SK-N-SH (cell line): ENCODE data around the gene SVBP. TPM values are rescaled to one million over a fixed set of nuclear protein-coding genes. Genes with fewer than 3 reads are reported as not detected.

Experiments
- CTCF ChIA-PET: fragments of 300-600, 350-600 bp; formaldehyde crosslinking; extraction: SDS; loops from one replicate; lab custom pipeline; 2021; lab: Yijun Ruan, JAX
- POLR2A ChIA-PET: fragments of 350-600 bp; sonication (Branson Sonifier 250); formaldehyde crosslinking; extraction: SDS; loops from one replicate; lab custom pipeline; 2020; ENCODE audit warnings: antibody characterized with exemption, inconsistent platforms; lab: Yijun Ruan, JAX
- DNase-seq: peaks from one replicate; pipeline ENCODE4 v3.0.0; 2012
- H2AFZ ChIP-seq: fragments of 200-600 bp; sonication (generic); 2 replicates; pipeline ENCODE4 v1.8.1; 2016; ENCODE audit warnings: antibody characterized with exemption, mild to moderate bottlenecking, low read depth
- H3F3A ChIP-seq: fragments of 200-600 bp; sonication (generic); replicated peaks from 2 replicates; pipeline ENCODE3; 2016; ENCODE audit warnings: antibody characterized with exemption, mild to moderate bottlenecking; ENCODE audit not compliant: insufficient read depth
- H3K27ac ChIP-seq, 2 experiments: fragments of 200-500 bp in 1 of 2; fragments of 200-600 bp in 1 of 2; sonication (Bioruptor generic) in 1 of 2; sonication (generic), shearing (Covaris generic) in 1 of 2; 2 replicates each; pipeline versions ENCODE4 v1.5.1 to v1.6.1; 2014 to 2016; ENCODE audit warnings: low read depth in 2 of 2, inconsistent platforms in 1 of 2, low read length in 1 of 2, mild to moderate bottlenecking in 1 of 2, mixed read lengths in 1 of 2
- H3K27me3 ChIP-seq: fragments of 200-600 bp; sonication (generic), shearing (Covaris generic); 2 replicates; pipeline ENCODE4 v1.6.1; 2016; ENCODE audit warnings: mixed run types; ENCODE audit not compliant: insufficient read depth
- H3K36me3 ChIP-seq, 2 experiments: fragments of 200-500 bp in 1 of 2; fragments of 200-600 bp in 1 of 2; sonication (Bioruptor generic) in 1 of 2; sonication (generic) in 1 of 2; replicated peaks in 1 of 2; 2 replicates each; pipeline versions ENCODE3 to v1.5.1; 2014 to 2016; ENCODE audit warnings: low read length in 1 of 2, mild to moderate bottlenecking in 1 of 2; ENCODE audit not compliant: insufficient read depth in 2 of 2, control insufficient read depth in 1 of 2
- H3K4me1 ChIP-seq, 2 experiments: fragments of 200-500 bp in 1 of 2; fragments of 200-600 bp in 1 of 2; sonication (Bioruptor generic) in 1 of 2; sonication (generic), shearing (Covaris generic) in 1 of 2; 2 replicates each; pipeline versions ENCODE4 v1.5.1 to v1.6.1; 2014 to 2016; ENCODE audit warnings: low read depth in 1 of 2, low read length in 1 of 2, mixed run types in 1 of 2; ENCODE audit not compliant: insufficient read depth in 2 of 2, control insufficient read depth in 1 of 2
- H3K4me2 ChIP-seq: fragments of 200-600 bp; sonication (generic), shearing (Covaris generic); 2 replicates; pipeline ENCODE4 v1.6.1; 2017; ENCODE audit warnings: mixed run types
- H3K4me3 ChIP-seq, 2 experiments: fragments of 200-500 bp in 1 of 2; fragments of 200-600 bp in 1 of 2; sonication (Bioruptor generic) in 1 of 2; sonication (generic), shearing (Covaris generic) in 1 of 2; 2 replicates each; pipeline versions ENCODE4 v1.5.1 to v1.8.1; 2014 to 2016; ENCODE audit warnings: low read depth in 2 of 2, inconsistent platforms in 1 of 2, low read length in 1 of 2, mild to moderate bottlenecking in 1 of 2, mixed read lengths in 1 of 2, moderate library complexity in 1 of 2
- H3K79me2 ChIP-seq: fragments of 200-600 bp; sonication (generic); 2 replicates; pipeline ENCODE4 v1.8.1; 2017; ENCODE audit warnings: mild to moderate bottlenecking; ENCODE audit not compliant: insufficient read depth
- H3K9ac ChIP-seq: fragments of 200-600 bp; sonication (generic); 2 replicates; pipeline ENCODE4 v1.6.1; 2017; ENCODE audit warnings: mixed run types
- H3K9me2 ChIP-seq: fragments of 200-600 bp; sonication (generic); 2 replicates; pipeline ENCODE4 v1.6.1; 2017; ENCODE audit warnings: mixed run types
- H3K9me3 ChIP-seq: fragments of 200-600 bp; sonication (generic); 2 replicates; pipeline ENCODE4 v1.6.1; 2017; ENCODE audit warnings: mixed run types, mild to moderate bottlenecking, moderate library complexity
- H4K20me1 ChIP-seq: fragments of 200-600 bp; sonication (generic); 2 replicates; pipeline ENCODE4 v1.6.1; 2017; ENCODE audit warnings: mild to moderate bottlenecking, mixed run types; ENCODE audit not compliant: insufficient read depth
- ELF1 ChIP-seq: IDR thresholded peaks from 2 replicates; pipeline ENCODE4 v1.4.0; 2012
- EP300 ChIP-seq, 2 experiments: IDR thresholded peaks; 2 replicates each; pipeline versions ENCODE4 v1.4.0 to v1.6.1; 2012; ENCODE audit warnings: borderline replicate concordance in 1 of 2, low read depth in 1 of 2, low read length in 1 of 2
- FOSL2 ChIP-seq: IDR thresholded peaks from 2 replicates; pipeline ENCODE4 v1.4.0; 2012; ENCODE audit warnings: low read depth, mild to moderate bottlenecking, moderate library complexity, borderline replicate concordance
- FOXJ3 ChIP-seq: sonication (generic); formaldehyde crosslinking; IDR thresholded peaks from 2 replicates; pipeline ENCODE4 v1.5.1; 2020; ENCODE audit warnings: mild to moderate bottlenecking, missing genetic modification reagents
- FOXM1 ChIP-seq: IDR thresholded peaks from 2 replicates; pipeline ENCODE4 v1.4.0; 2012; ENCODE audit warnings: low read depth, mild to moderate bottlenecking
- GATA2 ChIP-seq: sonication (generic); formaldehyde crosslinking; IDR thresholded peaks from 2 replicates; pipeline ENCODE4 v1.5.0; 2020; ENCODE audit warnings: mild to moderate bottlenecking, missing genetic modification reagents
- JUND ChIP-seq: IDR thresholded peaks from 2 replicates; pipeline ENCODE4 v1.4.0; 2012
- MAX ChIP-seq: IDR thresholded peaks from 2 replicates; pipeline ENCODE4 v1.4.0; 2012; ENCODE audit warnings: low read depth
- NFIC ChIP-seq: IDR thresholded peaks from 2 replicates; pipeline ENCODE4 v1.4.0; 2012; ENCODE audit warnings: borderline replicate concordance
- POLR2AphosphoS5 ChIP-seq: IDR thresholded peaks from 2 replicates; pipeline ENCODE4 v1.6.1; 2012; ENCODE audit warnings: low read depth, low read length
- RXRA ChIP-seq: IDR thresholded peaks from 2 replicates; pipeline ENCODE4 v1.4.0; 2012; ENCODE audit warnings: low read depth, mild to moderate bottlenecking, borderline replicate concordance
- SIN3A ChIP-seq: IDR thresholded peaks from 2 replicates; pipeline ENCODE4 v1.6.1; 2012; ENCODE audit warnings: low read depth, mild to moderate bottlenecking, low read length, moderate library complexity, borderline replicate concordance
- TEAD4 ChIP-seq: IDR thresholded peaks from 2 replicates; pipeline ENCODE4 v1.4.0; 2012; ENCODE audit warnings: mild to moderate bottlenecking, borderline replicate concordance; ENCODE audit not compliant: insufficient read depth
- WGBS: methylation state at CpG from one replicate; pipeline ENCODE4 v1.1.6; 2017; ENCODE audit warnings: low lambda C conversion rate; 5-methylcytosine and 5-hydroxymethylcytosine counted together
- polyA plus RNA-seq, 3 experiments: library from polyadenylated mRNA; depleted of rRNA; stranded (reverse); fragments of >200 nt; gene quantifications; 2 replicates each; pipeline ENCODE4 v1.2.3, GENCODE V29; 2012
- TF ChIP-seq, protein P1 (sequence below): IDR thresholded peaks from 2 replicates; pipeline ENCODE4 v1.4.0; 2012; ENCODE audit warnings: low read depth, borderline replicate concordance
- TF ChIP-seq, protein P2 (sequence below): IDR thresholded peaks from 2 replicates; pipeline ENCODE4; 2012

SVBP gene
- polyA plus RNA-seq, 1 of the 3 experiments (the other 2 are of a cell fraction) = 18.6 TPM

- Histone ChIP-seq H3K9me2 (no peaks in the 10 kb centered on the region), H3K36me3 (peaks cover 0 to 11% of the 10 kb centered on the region in 2 experiments), H4K20me1 (no peaks in the 10 kb centered on the region; the same call in 1 of the 2 replicates), H3F3A (peaks cover 5% of the 10 kb centered on the region), H3K9ac (peak overlapping the region; percentile 98; the same call in 1 of the 2 replicates), H3K79me2 (peaks cover 30% of the 10 kb centered on the region), H3K27ac (no peak overlapping the region), H3K27me3 (no peaks in the 10 kb centered on the region), H3K4me3 (peak overlapping the region; percentile 76 to 85; a peak in 2 of 4 replicates), H3K4me1 (peaks cover 13 to 14% of the 10 kb centered on the region in 2 experiments; a peak in 2 of 4 replicates), H2AFZ (no peak overlapping the region), H3K4me2 (peak overlapping the region; percentile 76), H3K9me3 (no peaks in the 10 kb centered on the region)
- no peak for DNase-seq
- CTCF ChIA-PET = interaction anchor here (1.1 to 1.5 kb wide), 2 partner anchors 35 to 95 kb away, joined by 3 to 6 read pairs; no protein-coding TSS in a partner anchor
- POLR2A ChIA-PET = interaction anchor here (0.6 to 1.2 kb wide), 4 partner anchors 11 to 28 kb away, joined by 3 to 5 read pairs (median 3); partner anchors contain the start of gene ZNF691
- no peak for TF ChIP-seq FOXM1
- no peak for TF ChIP-seq MAX
- no peak for TF ChIP-seq NFIC
- TF ChIP-seq FOXJ3 (CRISPR knock-in tag) = no peak
- TF ChIP-seq RXRA = no peak
- TF ChIP-seq SIN3A = no peak
- TF ChIP-seq, protein P1, sequence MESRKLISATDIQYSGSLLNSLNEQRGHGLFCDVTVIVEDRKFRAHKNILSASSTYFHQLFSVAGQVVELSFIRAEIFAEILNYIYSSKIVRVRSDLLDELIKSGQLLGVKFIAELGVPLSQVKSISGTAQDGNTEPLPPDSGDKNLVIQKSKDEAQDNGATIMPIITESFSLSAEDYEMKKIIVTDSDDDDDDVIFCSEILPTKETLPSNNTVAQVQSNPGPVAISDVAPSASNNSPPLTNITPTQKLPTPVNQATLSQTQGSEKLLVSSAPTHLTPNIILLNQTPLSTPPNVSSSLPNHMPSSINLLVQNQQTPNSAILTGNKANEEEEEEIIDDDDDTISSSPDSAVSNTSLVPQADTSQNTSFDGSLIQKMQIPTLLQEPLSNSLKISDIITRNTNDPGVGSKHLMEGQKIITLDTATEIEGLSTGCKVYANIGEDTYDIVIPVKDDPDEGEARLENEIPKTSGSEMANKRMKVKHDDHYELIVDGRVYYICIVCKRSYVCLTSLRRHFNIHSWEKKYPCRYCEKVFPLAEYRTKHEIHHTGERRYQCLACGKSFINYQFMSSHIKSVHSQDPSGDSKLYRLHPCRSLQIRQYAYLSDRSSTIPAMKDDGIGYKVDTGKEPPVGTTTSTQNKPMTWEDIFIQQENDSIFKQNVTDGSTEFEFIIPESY = no peak
- TF ChIP-seq GATA2 (CRISPR knock-in tag) = no peak
- no peak for TF ChIP-seq EP300 (IDR thresholded peaks at IDR 0.05; ENCODE audit: borderline replicate concordance in 1 of 2, low read depth in 1 of 2, low read length in 1 of 2)
- TF ChIP-seq FOSL2 = no peak
- TF ChIP-seq TEAD4 = no peak
- no peak for TF ChIP-seq JUND
- TF ChIP-seq, protein P2, sequence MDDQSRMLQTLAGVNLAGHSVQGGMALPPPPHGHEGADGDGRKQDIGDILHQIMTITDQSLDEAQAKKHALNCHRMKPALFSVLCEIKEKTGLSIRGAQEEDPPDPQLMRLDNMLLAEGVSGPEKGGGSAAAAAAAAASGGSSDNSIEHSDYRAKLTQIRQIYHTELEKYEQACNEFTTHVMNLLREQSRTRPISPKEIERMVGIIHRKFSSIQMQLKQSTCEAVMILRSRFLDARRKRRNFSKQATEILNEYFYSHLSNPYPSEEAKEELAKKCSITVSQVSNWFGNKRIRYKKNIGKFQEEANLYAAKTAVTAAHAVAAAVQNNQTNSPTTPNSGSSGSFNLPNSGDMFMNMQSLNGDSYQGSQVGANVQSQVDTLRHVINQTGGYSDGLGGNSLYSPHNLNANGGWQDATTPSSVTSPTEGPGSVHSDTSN = no peak
- TF ChIP-seq POLR2AphosphoS5 = no peak
- no peak for TF ChIP-seq ELF1
- 98% methylated on average over 3 of the region's 3 CpGs for WGBS
Measured at GRCh38 chr1:42817976-42818375, 779 bp upstream of the SVBP start.
